ENCODE measurements around the gene GOLGA3. TPM values are rescaled to one million over a fixed set of nuclear protein-coding genes. Genes with fewer than 3 reads are reported as not detected.

GOLGA3 gene
- total RNA-seq (2022; extraction: Qiagen RNA extraction; ENCODE audit: low read depth): 20.1 to 29.0 TPM (median 24.2 TPM) in 5 replicates

DNA sequence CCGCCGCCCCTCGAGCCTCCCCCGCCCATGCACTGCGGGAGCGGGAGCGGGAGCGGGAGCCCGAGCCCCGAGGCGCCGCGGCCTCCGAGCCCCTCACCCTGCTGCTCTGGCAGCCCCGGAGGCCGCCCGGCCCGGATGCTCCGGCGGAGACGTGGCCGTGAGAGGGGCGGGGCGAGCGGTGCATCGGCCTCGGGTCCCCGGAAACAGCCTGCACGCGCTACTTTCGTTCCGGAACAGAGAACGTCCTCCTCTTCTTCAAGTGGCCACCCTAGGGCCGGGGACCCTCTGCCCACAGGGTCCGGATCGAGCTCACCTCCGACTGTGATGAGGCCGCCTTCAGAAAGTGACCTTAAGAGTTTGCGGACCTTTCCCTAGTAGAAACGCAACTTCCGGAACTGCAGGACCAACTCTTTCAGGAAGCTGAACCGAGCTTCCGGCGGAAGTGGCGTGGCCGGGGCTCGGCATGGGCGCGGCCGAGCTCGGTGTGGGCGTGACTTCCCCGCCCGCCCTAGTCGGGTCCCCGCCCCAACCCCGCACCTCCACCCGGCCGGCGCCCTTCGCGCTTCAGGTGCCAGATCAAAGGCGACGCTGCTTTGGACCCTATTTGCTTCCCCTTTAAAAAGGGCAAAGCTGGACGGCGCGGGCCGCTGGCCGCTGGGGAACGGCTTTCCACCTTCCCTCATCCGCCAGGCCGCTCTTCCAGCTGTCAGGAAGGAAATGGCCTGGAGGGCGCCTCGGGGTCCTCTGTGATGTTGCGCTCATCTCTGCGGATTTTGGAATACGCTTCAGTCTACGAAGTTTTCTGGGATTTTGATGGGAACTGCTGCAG, at the start of gene GOLGA3:
GOLGA3 (minus strand) TSS at position 164 of the 829 bp plus-strand sequence. CDS start 6,741 bp downstream, outside the sequence.

GRCh38 chr12:132761032-132761920, 67.4 kb downstream of the GOLGA3 start, which contains the start of gene ANKLE2:
TSS of gene ANKLE2 (minus strand) at chr12:132761832. CDS start at chr12:132761798, 34 bp downstream.

Other genes with a start within 250 kb of the GOLGA3 start
- not detected in 5 replicates for gene LRCOL1, start 218.3 kb downstream of the GOLGA3 start, total RNA-seq (2022; extraction: Qiagen RNA extraction; ENCODE audit: low read depth)
- not detected in 5 replicates for gene P2RX2, start 210.1 kb downstream of the GOLGA3 start, total RNA-seq (2022; extraction: Qiagen RNA extraction; ENCODE audit: low read depth)
- 42.9 to 49.3 TPM (median 45.1 TPM) in 5 replicates for gene POLE, start 141.5 kb downstream of the GOLGA3 start, total RNA-seq (2022; extraction: Qiagen RNA extraction; ENCODE audit: low read depth)
- gene PXMP2, start 141.3 kb downstream of the GOLGA3 start, total RNA-seq (2022; extraction: Qiagen RNA extraction; ENCODE audit: low read depth): 22.5 to 30.1 TPM (median 28.6 TPM) in 5 replicates
- gene PGAM5, start 118.0 kb downstream of the GOLGA3 start, total RNA-seq (2022; extraction: Qiagen RNA extraction; ENCODE audit: low read depth): 49.1 to 63.1 TPM (median 61.6 TPM) in 5 replicates
- gene ANKLE2, start 67.0 kb downstream of the GOLGA3 start, total RNA-seq (2022; extraction: Qiagen RNA extraction; ENCODE audit: low read depth): 79.2 to 96.7 TPM (median 84.8 TPM) in 5 replicates
- 18.7 to 23.6 TPM (median 22.3 TPM) in 5 replicates for gene CHFR, start 58.7 kb upstream of the GOLGA3 start, total RNA-seq (2022; extraction: Qiagen RNA extraction; ENCODE audit: low read depth)
- gene ZNF605, start 127.4 kb upstream of the GOLGA3 start, total RNA-seq (2022; extraction: Qiagen RNA extraction; ENCODE audit: low read depth): 3.4 to 5.0 TPM (median 3.9 TPM) in 5 replicates
- 7.4 to 12.0 TPM (median 7.9 TPM) in 5 replicates for gene ZNF26, start 157.5 kb upstream of the GOLGA3 start, total RNA-seq (2022; extraction: Qiagen RNA extraction; ENCODE audit: low read depth)
- gene ZNF84, start 208.6 kb upstream of the GOLGA3 start, total RNA-seq (2022; extraction: Qiagen RNA extraction; ENCODE audit: low read depth): 12.1 to 14.2 TPM (median 13.2 TPM) in 5 replicates

All from A549 treated with DMSO at 1 μM for 4 hours (cell line).